Putamen (tissue), 1 donor: ENCODE data around the gene NR3C2.

ENCODE experiments used
- DNase-seq: peaks from one replicate; pipeline ENCODE4 v3.0.0-alpha.2; 2016; ENCODE audit warnings: low spot score

NR3C2 gene

DNA sequence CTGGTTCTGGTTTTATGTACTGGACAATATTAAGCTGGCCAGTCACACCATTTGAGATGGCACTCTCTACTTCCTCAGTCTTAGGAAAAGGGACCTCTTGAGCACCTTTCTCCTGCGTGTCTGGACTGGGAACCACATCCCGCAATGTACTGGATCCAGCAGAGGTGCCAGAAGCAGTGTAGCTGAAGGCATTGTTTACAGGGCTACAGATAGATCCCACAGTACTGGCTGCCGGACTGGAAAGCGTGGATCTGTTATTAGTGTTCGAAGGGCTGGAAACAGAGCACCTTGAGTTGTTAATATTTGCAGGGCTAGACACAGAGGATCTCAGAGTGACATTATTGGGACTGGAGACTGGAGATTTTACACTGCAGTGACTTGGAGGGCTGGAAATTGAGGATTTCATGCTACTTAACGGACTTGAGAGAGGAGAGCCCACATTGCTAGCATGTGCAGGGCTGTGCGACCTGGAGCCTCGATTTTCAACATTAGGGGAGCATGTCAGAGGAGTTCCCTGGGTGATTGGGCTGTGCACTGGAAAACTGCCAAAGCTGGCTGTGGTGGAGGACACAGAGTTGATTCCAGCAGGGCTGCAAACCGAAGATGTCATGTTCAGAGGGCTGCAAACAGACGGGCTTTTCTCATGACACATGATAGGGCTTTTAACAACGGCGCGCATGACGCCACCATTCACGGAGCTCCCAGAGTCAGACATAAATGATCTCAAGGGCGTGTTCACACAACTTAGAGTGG lies 6.4 kb downstream of the NR3C2 start:
- DNase-seq, result no peak

DNA sequence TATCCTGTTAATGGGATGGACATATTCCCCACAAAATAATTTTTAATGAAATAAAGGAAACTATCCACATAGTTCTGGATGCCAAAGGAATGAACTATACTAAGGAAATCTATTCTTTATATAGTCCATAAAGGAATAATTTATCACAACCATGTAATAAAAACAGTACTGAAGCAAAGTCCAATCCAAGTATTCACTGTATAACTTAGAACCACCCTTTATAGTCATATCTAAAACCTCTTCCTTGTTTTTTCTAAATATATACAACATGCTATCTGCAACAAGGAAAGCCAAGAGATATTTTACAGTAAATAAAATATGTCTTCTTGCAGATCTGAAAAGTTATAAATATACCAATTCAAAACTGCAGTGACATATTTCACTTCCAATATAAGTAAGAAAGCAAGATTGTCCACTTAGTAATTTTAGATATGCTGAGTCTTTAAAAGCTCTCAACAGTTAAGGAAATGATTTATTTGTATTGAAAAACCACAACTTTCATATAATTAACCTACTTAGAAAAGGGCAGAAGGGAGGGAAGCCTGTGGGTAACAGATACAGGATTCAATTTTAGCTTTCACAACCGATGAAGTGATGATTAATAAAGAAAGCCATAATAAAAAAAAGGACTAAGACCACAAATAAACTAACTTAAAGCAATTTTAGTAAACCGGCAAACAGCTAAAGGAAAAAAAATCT lies 8.0 kb downstream of the NR3C2 start:
- DNase-seq, result no peak

DNA sequence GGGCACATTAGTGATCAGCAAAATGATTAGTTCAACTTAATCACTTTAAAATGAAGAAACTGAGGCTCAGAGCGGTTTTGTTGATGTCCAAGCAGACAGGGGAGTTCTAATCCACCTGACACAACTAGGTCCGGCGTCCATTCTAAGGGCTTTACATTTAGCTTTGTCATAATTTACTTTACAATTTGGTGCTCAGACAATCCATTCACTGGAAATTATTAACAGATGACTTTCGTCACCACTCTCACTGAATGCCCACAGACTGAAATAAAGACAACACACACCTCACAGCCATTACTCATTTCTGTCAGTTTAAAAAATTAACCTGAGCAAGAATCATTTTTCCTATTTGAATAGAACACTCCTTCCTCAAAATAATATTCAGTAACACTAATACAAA lies 10.8 kb downstream of the NR3C2 start:
- no peak for DNase-seq

DNA sequence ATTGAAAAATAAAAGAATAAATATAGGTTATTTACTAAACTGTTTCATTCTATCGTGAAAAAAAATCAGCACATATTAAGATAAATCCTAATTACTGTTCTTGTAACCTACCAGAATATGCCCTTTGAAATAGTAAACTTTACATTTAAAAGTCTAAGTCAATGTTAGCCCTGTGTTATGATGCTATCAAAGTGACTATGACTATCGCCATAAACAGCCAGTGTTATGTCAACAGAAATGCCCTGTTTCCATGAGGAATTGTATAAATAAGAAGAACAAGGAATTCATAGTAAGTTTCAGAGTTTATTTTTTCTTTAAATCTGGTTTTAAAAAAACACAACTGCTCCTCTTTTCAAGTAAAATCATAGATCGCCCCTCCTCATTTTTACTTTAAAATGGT lies 11.4 kb downstream of the NR3C2 start:
- no peak for DNase-seq

DNA sequence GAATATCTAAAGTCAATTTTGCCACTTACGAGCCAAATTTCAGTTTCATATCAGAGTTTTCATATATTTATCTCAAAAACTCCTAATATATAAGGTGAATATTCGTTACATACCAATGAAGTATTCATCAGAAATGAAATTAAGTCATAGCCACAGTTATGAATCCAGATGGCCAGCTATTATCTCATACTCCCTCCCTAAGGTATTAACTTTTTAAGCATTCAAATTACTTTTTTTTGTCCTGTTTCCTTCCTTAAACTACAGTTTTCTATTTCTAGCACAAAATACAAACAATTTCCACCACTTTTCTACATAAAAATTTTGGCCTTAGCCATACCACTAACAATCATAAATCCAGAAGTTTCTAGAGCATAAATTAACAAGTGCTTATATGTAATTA lies 13.0 kb downstream of the NR3C2 start:
- DNase-seq, result no peak

DNA sequence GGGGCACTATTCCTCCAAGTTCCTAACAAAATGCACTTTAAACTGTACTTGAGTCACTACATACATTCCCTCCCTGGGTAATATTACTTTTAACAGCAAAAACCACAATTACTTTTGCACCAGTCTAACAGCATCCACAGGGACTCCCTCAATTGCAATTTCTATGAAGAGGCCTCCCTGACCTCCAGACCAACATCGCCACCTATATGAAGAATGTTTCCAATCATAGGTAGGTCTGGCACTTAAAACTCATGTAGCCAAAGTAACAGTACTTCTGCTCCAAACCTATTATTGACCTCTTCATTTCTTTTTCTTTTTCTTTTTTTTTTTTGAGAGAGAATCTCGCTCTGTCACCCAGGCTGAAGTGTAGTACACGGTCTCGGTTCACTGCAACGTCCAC lies 15.6 kb downstream of the NR3C2 start:
- DNase-seq, result no peak

DNA sequence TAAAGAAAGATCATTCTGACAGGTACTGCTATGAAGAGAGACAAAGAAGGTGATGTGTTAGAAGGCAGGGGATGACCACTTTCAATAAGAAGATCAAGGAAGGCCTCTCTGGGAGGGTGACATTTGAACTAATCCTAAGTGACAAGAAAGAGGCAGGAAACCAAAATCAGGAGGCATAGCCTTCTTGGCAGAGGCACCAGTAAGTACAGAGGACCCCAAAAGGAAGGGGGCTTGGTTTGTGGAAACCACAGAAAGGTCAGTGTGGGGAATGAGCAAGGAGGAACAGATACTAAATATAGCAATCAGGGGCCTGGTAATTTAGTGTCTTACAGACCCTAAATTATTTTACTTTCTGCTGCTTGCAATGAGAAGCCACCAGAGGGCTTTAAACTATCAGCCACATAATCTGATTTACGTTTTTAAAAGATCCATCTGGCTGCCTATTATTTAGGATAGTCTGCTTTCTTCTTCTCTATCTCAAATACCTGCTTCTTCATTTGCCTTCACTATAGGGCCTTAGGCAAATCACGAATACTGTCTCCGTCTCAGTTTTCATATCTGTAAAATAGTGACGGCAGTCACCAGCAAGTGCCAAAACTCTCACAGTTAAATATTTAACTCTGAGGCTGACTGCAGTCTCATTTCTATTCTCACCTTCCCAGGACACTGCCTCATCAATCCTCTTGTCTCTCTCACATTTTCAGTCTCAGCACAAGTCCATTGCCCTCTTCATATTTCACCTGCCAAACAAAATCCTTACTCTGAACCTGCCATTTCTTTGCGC lies 16.7 kb downstream of the NR3C2 start:
- DNase-seq, result no peak

DNA sequence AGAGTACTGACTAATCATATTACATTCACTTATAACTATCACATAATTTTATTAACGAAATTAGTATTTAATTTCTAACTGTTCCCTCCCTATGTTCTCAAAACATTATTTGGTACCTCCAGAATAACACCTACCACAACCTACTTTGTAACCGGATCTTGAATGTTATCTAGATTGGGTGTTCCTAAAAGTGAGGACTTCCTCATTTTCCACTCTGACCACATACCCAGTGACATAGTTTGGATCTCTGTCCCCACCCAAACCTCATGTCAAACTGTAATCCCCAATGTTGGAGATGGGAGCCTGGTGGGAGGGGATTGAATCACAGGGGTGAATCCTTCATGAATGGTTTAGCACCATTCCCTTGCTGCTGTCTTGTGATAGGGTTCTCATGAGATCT lies 21.8 kb downstream of the NR3C2 start:
- no peak for DNase-seq

DNA sequence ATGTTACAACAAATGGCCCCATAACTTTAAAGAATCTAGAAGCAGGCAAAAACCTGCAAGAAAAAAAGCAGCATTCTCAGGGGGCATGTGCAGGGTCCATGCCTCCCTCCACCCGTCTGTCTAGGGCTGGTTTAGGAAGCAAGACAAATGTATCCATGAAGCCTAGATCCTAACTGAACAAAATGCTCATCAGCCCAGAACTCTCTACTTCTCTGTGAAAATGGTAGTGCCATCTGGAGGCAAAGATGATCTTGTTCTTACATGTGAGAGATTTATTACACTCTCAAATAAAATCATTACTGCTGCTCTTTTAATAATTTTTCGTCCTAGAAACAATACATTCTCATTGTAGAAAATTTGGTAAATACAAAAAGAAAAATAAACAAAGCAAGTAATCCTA lies 26.7 kb downstream of the NR3C2 start:
- DNase-seq, result no peak

DNA sequence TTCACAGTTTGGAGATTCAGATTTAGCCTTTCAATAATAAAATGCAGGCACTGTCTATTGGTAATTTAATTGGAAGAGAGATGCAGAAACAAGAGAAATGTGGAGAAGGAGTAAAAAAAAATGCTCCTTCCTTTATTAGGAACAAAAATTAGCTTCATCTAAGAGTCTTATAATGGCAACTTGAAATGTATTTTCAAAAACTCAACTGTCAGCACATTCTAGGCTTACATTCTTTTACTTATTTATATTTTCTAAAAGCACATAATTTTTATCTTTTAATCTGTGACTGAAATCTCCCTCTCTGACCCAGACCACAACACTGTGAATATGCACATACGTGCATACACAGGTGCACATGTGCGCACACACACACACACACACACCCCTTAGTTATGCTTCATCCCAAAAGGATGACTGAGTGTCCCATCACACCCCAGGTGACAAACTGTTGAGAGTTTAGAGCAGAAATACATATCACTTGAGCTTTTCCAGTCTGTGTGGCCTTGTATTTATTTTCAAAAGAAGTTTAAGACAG lies 29.7 kb downstream of the NR3C2 start:
- DNase-seq, result no peak

DNA sequence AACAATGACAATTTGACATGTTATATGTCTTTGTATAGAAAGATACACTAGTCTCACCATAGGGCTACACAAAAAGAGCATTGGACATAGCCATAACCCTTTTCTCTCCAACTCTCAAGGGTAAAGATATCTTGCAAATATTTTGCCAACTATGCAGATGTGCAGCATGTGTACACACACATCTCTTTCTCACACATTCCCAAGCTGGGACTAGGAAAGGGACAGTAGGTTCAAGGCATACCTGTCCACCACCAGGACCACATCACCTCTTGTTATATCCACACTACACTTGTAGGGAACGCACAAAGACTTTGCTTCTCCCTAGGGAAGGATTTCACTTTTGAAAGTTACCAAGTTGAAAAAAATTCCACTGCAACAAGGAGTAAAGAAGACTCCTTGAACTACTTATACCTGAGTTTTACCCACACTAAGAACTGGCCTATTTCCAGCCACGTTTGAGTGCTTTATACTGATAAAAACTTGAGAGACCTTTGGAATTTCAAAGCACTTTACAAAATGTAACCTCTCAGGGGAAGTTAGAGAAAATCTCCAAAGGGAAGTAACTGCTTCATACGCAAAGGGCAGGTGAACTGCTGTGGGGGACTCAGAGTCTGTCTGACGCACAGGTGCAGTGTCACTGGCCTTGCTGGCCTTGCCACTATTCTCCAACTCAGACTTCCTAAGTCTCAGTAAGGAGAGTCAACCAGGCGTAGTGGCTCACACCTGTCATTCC lies 36.9 kb downstream of the NR3C2 start:
- DNase-seq, result no peak

DNA sequence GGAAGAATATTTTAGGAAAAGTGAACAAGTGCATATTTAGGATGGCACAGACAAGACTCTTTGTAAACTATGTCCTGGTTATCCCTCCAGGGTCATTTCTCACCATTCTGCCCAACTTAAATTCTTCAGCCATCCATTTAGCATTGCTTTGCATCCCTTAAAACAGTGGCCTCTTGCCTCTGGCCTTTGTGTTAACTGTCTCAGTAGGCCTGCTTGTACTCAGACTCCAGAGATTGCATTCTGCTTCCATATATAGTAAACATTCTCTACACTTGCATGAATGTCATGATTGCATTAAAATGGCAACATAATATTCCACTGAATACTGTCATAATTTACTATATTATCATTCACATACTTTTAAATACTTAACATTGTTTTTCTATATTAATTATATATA lies 43.2 kb downstream of the NR3C2 start:
- DNase-seq, result no peak

DNA sequence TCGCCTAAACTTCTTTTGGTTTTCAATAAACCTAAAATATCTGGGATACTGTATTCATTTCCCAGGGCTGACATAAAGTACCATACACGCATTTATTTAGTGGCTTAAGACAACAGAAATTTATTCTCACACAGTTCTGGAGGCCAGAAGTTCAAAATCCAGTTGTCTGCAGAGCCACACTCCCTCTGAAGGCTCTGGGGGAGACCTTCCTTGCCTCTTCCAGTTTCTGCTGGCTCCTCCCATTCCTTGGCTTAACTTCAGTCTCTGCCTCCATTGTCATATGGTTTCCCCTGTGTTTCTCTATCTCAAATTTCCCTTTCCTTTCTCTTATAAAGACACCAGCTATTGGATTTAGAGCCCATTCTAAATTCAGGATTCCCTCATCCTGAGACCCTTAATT lies 44.4 kb downstream of the NR3C2 start:
- DNase-seq, result no peak

DNA sequence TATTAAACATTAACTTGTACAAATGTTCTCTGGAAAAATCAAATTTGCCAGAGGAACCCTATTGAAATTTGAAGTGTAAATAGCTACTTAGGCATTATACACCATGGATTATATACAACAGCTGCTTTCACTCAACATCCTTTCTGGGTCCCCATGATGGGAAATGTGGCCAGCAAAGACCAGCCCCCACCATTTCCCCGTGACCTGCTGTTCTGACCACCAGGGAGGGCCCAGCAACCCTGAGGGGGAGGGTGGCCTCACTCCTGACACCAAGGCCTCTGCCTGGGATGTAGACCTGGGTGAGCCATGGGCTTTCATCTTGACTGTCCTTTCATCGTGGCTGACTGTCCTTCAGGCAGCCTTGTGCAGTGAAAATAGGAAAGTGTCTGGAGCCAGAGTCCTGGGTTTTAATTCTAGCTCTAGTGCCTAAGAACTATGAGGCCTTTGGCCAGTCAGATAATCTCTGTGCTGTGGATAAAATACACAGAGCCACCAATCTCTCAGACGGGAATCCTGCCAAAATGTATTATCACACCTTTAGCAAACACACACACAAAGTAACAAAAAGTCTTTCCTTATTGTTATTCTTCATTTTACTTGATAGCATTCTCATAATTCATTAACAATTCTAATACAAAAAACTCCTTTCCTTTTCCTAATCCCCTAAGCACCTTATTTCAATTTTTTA lies 45.1 kb downstream of the NR3C2 start:
- DNase-seq, result no peak

DNA sequence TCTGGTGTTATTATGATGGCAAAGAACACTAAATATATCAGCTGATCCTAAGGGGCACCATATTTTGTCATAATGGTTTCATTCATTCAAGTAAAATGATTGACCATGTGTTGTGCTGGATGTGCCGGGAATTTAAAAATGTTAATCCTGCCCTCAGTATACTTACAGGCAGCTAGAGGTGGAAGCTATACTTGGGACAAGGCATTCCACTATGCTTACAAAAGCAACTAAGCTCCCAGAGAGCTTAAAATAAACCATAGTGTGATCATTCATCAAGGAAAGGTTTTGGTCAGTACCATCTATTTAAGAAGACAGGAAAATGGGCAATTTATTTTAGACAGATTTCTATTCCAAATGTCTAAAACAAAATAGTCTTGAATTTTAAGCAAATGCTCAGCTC lies 46.4 kb downstream of the NR3C2 start:
- no peak for DNase-seq

DNA sequence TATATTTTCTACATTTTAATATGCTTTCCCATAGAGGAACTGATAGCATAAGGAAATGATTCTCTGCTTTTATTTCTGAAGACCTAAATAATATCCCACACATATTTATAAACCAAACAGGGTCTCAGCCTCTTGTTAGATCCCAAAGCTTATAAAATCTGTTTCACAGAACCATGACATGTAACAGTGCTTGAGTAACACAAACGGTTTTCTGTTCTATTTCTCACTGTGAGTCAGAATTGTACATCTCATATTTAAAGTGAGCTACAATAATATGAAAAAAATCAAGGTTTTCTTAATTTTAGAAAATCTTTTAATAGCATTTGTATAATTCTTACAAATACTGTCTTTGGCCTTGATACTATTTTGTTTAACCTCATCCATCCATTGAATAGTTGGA lies 51.2 kb downstream of the NR3C2 start:
- DNase-seq, result no peak

DNA sequence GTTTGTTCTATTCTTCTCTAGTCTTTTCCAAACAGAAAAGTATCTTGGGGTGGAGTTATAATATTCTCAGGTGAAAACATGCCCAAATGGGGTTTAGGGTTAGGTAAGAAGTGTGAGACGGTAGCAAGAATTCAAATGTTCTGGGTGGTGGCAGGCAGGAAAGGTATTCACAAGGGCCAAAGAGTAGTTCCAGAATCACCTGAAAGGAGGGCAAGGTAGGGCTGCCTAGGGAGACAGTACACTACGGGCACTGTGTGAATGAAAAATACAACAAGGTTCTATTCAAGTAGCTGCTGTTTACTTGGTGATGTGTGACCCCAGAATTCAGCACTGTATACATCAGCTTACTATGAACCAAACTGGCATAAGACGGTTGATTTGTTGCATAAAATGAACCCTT lies 51.9 kb downstream of the NR3C2 start:
- no peak for DNase-seq

DNA sequence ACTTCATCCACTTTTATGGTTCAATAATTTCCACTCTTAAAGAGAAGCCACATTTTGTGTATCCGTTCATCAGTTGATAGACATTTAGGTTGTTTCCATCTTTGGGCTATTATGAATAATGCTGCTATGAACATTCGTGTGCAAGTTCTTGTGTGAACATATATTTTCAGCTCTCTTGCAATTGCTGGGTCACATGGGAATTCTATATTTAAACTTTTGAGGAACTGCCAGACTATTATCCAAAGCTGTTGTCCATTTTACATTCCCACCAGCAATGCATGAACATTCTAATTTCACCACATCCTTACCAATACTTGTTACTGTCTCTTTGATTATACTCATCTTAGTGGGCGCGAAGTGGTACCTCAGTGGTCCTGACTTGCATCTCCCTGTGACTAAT lies 61.9 kb downstream of the NR3C2 start:
- DNase-seq, result no peak

DNA sequence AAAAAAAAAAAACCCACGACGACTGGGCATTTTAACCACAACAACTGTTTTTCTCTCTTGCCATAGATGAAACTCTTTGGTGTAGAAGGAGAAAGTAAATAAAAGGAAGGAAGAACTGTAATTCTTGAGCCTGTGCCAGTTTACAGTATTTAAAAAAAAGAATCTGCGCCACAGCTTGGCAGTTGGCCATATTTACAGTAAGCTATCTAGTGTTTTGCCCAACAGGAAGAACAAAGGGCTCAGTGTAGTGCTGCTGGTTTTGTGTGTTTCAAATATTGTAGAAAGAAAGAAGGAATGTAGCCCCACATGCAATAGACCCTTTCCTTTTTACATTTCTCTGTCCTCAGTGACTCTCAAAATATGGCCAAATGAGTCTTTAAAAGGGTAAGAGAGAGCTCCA lies 66.1 kb downstream of the NR3C2 start:
- peak; percentile 24 for DNase-seq

DNA sequence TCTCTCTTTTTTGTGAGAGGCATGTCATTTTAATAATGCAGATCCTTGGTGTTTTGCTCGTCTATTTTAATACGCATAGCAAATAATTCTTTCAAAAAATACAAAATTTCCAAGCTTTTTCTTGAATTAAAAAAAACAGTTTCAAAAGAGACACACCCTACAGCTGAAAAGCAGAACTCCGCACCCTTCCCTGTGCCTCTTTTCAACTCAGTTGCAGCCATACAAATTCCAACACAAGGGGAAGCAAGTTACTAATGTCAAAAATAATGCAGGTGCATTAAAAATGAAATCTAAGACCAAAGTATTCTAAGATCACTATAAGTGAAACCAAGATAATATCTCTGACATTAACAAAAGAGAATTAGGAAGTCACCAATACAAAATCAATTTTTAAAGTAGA lies 66.6 kb downstream of the NR3C2 start:
- DNase-seq, result no peak

DNA sequence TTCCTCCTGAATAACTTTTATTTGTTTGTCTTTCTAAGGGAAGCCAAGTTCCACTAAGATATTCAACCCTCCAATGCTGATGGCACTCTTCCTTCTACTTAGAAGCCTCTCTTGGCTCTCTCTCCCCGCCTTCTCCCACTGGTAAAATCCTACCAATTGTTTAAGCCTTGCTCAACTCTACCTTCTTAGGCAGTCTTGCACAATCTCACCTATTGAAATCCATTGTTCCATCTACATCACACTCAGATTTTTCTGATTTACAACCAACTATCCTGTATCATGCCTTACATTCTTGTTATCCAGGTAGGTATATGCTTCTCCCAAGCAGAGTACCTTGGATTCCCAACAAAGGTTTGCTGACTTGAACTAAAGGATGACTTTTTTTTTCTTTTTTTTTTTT lies 69.1 kb downstream of the NR3C2 start:
- no peak for DNase-seq

DNA sequence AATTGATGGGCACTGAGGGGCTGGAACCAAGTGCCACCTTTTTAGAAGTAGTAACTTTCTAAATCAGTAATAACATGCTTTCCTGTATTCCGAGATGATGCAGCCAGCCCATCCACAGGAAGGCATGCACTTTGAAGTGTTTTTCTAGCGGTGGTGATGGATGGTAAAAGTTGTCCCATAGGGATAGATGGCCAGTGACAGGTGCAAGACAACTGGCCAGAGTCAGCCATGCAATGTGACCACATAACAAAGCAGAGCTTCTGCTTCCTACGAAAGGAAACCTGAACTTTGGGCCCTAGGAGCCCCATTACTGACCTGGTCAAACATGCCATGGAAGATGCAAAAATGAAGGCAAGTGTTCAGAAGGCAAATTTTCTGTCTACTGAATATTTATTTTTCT lies 72.3 kb downstream of the NR3C2 start:
- DNase-seq, result no peak
